Liver (tissue), 9 donors: ENCODE measurements around the gene TTLL3. TPM values are rescaled to one million over a fixed set of nuclear protein-coding genes. Genes with fewer than 3 reads are reported as not detected.

Experiments used
- DNase-seq: peaks from one replicate; pipeline ENCODE4 v3.0.0-alpha.2; 2017; ENCODE audit warnings: low spot score
- H3K27ac ChIP-seq, 2 donors: one replicate each; pipeline ENCODE4 v1.7.0; 2013; ENCODE audit warnings: inconsistent platforms in 2 of 2, low read length in 2 of 2, control low read depth in 1 of 2, low read depth in 1 of 2, mild to moderate bottlenecking in 1 of 2
- H3K27me3 ChIP-seq, 4 donors: one replicate each; pipeline versions ENCODE4 v1.6.1 to v1.7.0; 2013; ENCODE audit warnings: low read length in 3 of 4, inconsistent platforms in 1 of 4, mild to moderate bottlenecking in 1 of 4, moderate library complexity in 1 of 4; ENCODE audit not compliant: control insufficient read depth in 4 of 4, insufficient read depth in 4 of 4
- H3K36me3 ChIP-seq, 4 donors: one replicate each; pipeline versions ENCODE4 v1.6.1 to v1.7.0; 2013; ENCODE audit warnings: low read length in 3 of 4, mild to moderate bottlenecking in 3 of 4, low read depth in 1 of 4, moderate library complexity in 1 of 4; ENCODE audit not compliant: control insufficient read depth in 4 of 4, insufficient read depth in 3 of 4
- H3K4me1 ChIP-seq, 4 donors: one replicate each; pipeline versions ENCODE4 v1.6.1 to v1.7.0; 2013; ENCODE audit warnings: low read length in 3 of 4, mild to moderate bottlenecking in 3 of 4, moderate library complexity in 1 of 4; ENCODE audit not compliant: control insufficient read depth in 4 of 4, insufficient read depth in 4 of 4
- H3K4me3 ChIP-seq, 3 donors: one replicate each; pipeline versions ENCODE4 v1.6.1 to v1.7.0; 2013; ENCODE audit warnings: low read length in 3 of 3, control low read depth in 1 of 3, low read depth in 1 of 3, mild to moderate bottlenecking in 1 of 3
- H3K9ac ChIP-seq, 2 donors: one replicate each; pipeline ENCODE4 v1.7.0; 2013; ENCODE audit warnings: low read length in 2 of 2, mild to moderate bottlenecking in 2 of 2, moderate library complexity in 2 of 2, control low read depth in 1 of 2, low read depth in 1 of 2
- H3K9me3 ChIP-seq, 4 donors: one replicate each; pipeline versions ENCODE4 v1.6.1 to v1.7.0; 2013; ENCODE audit warnings: low read length in 3 of 4; ENCODE audit not compliant: control insufficient read depth in 4 of 4
- ATF3 ChIP-seq: IDR thresholded peaks from 2 replicates; pipeline ENCODE4 v1.6.1; 2016; ENCODE audit warnings: antibody characterized with exemption
- CTCF ChIP-seq: fragments of 150-350 bp; IDR thresholded peaks from 2 replicates; pipeline ENCODE4 v1.5.1; 2017; ENCODE audit warnings: improper control_type of control experiment, low read depth, low read length; ENCODE audit not compliant: missing input control
- EGR1 ChIP-seq, 2 donors: IDR thresholded peaks; 2 replicates each; pipeline ENCODE4 v1.6.1; 2016 to 2018; ENCODE audit warnings: antibody characterized with exemption in 2 of 2, low read depth in 2 of 2
- FOXA1 ChIP-seq: IDR thresholded peaks from 2 replicates; pipeline ENCODE4 v1.6.1; 2016; ENCODE audit warnings: antibody characterized with exemption
- FOXA2 ChIP-seq: IDR thresholded peaks from 2 replicates; pipeline ENCODE4 v1.6.1; 2016; ENCODE audit warnings: antibody characterized with exemption
- GABPA ChIP-seq, 2 donors: IDR thresholded peaks in 1 of 2; conservative IDR thresholded peaks in 1 of 2; 2 replicates each; pipeline ENCODE4 v1.6.1; 2016; ENCODE audit warnings: antibody characterized with exemption in 2 of 2, mild to moderate bottlenecking in 1 of 2, moderate library complexity in 1 of 2
- HNF4A ChIP-seq, 2 donors: conservative IDR thresholded peaks; 2 replicates each; pipeline ENCODE4 v1.6.1; 2016; ENCODE audit warnings: antibody characterized with exemption in 2 of 2, mild to moderate bottlenecking in 2 of 2
- HNF4G ChIP-seq: IDR thresholded peaks from 2 replicates; pipeline ENCODE4 v1.6.1; 2016; ENCODE audit warnings: antibody characterized with exemption
- JUND ChIP-seq, 2 donors: IDR thresholded peaks; 2 replicates each; pipeline ENCODE4 v1.6.1; 2016; ENCODE audit warnings: antibody characterized with exemption in 2 of 2
- MAX ChIP-seq: IDR thresholded peaks from 2 replicates; pipeline ENCODE4 v1.6.1; 2016; ENCODE audit warnings: antibody characterized with exemption
- NR2F2 ChIP-seq: IDR thresholded peaks from 2 replicates; pipeline ENCODE4 v1.6.1; 2016; ENCODE audit warnings: antibody characterized with exemption
- RAD21 ChIP-seq, 2 donors: IDR thresholded peaks; 2 replicates each; pipeline ENCODE4 v1.6.1; 2016; ENCODE audit warnings: antibody characterized with exemption in 2 of 2, mild to moderate bottlenecking in 2 of 2
- REST ChIP-seq: IDR thresholded peaks from 2 replicates; pipeline ENCODE4 v1.6.1; 2016; ENCODE audit warnings: antibody characterized with exemption, mild to moderate bottlenecking
- RXRA ChIP-seq, 2 donors: IDR thresholded peaks; 2 replicates each; pipeline ENCODE4 v1.6.1; 2017 to 2018; ENCODE audit warnings: antibody characterized with exemption in 2 of 2, mild to moderate bottlenecking in 1 of 2
- SP1 ChIP-seq: IDR thresholded peaks from 2 replicates; pipeline ENCODE4 v1.6.1; 2018; ENCODE audit warnings: antibody characterized with exemption, mild to moderate bottlenecking
- TAF1 ChIP-seq: conservative IDR thresholded peaks from 2 replicates; pipeline ENCODE4 v1.6.1; 2016; ENCODE audit warnings: antibody characterized with exemption, mild to moderate bottlenecking
- YY1 ChIP-seq: IDR thresholded peaks from 2 replicates; pipeline ENCODE4 v1.6.1; 2016; ENCODE audit warnings: antibody characterized with exemption, mild to moderate bottlenecking
- ZBTB33 ChIP-seq: IDR thresholded peaks from 2 replicates; pipeline ENCODE4 v1.6.1; 2016; ENCODE audit warnings: antibody characterized with exemption
- WGBS: extraction: QIAGEN DNeasy Blood & Tissue Kit; methylation state at CpG from one replicate; pipeline ENCODE4 v1.1.7; 2013; 5-methylcytosine and 5-hydroxymethylcytosine counted together
- polyA plus RNA-seq, 2 donors: library from polyadenylated mRNA; stranded (reverse) in 1 of 2; unstranded in 1 of 2; fragments of 200-250 nt in 1 of 2; fragments of >200 nt in 1 of 2; fragmentation: Nextera tagmentation in 1 of 2; extraction: Ambion mirVana in 1 of 2; gene quantifications; one replicate each; pipeline versions ENCODE4 v1.2.1 to v1.2.3, GENCODE V29; 2013 to 2015
- total RNA-seq, 2 donors: library from RNA; depleted of rRNA; stranded (reverse); fragments of >200 nt; gene quantifications; one replicate each; pipeline ENCODE4 v1.2.3, GENCODE V29; 2014
- donor health status: healthy.
- donor health status: healthy.
- donor health status: healthy.
- donor health status: healthy.
- donor health status: healthy.

Gene TTLL3
- total and polyA plus RNA-seq, 4 donors = 2.8 to 19.6 (median 6.5) TPM

GRCh38 chr3:9869955-9870354 lies 59.9 kb downstream of the TTLL3 start:
- Histone ChIP-seq H3K9ac (no peak overlapping the region), H3K27me3 (no peaks in the 10 kb centered on the region), H3K27ac (no peak overlapping the region), H3K4me3 (no peak overlapping the region), H3K4me1 (no peaks in the 10 kb centered on the region), H3K36me3 (no peaks in the 10 kb centered on the region), H3K9me3 (no peaks in the 10 kb centered on the region)
- no peak for DNase-seq
- WGBS = 90% methylated on average over 5 of the region's 5 CpGs
- TF ChIP-seq SP1 = no peak
- no peak for TF ChIP-seq YY1
- TF ChIP-seq HNF4A (conservative IDR thresholded peaks at IDR 0.05) = no peak
- TF ChIP-seq HNF4G = no peak
- TF ChIP-seq NR2F2 = no peak
- no peak for TF ChIP-seq FOXA2
- TF ChIP-seq FOXA1 = no peak
- no peak for TF ChIP-seq GABPA (IDR thresholded peaks at IDR 0.05 in 1 of 2, conservative IDR thresholded peaks at IDR 0.05 in 1 of 2)
- no peak for TF ChIP-seq EGR1 (IDR thresholded peaks at IDR 0.05; ENCODE audit: low read depth in 2 of 2)
- no peak for TF ChIP-seq RAD21 (IDR thresholded peaks at IDR 0.05)
- TF ChIP-seq TAF1 = no peak
- no peak for TF ChIP-seq ZBTB33
- no peak for TF ChIP-seq JUND (IDR thresholded peaks at IDR 0.05)
- no peak for TF ChIP-seq ATF3
- no peak for TF ChIP-seq CTCF
- no peak for TF ChIP-seq RXRA (IDR thresholded peaks at IDR 0.05)
- TF ChIP-seq REST = no peak
- no peak for TF ChIP-seq MAX

GRCh38 chr3:9870978-9871377 lies 60.9 kb downstream of the TTLL3 start:
- WGBS = 92% methylated on average over 1 of the region's 1 CpG
- H3K36me3 ChIP-seq = no peaks in the 10 kb centered on the region
- H3K9ac ChIP-seq = no peak overlapping the region
- H3K9me3 ChIP-seq = no peaks in the 10 kb centered on the region
- DNase-seq = no peak
- no peaks in the 10 kb centered on the region for H3K27me3 ChIP-seq
- no peak for TF ChIP-seq ZBTB33
- no peak for TF ChIP-seq RXRA (IDR thresholded peaks at IDR 0.05)
- no peak for TF ChIP-seq SP1
- no peak for TF ChIP-seq NR2F2
- TF ChIP-seq JUND (IDR thresholded peaks at IDR 0.05) = no peak
- TF ChIP-seq ATF3 = no peak
- TF ChIP-seq CTCF = no peak
- H3K4me3 ChIP-seq = no peak overlapping the region
- no peak overlapping the region for H3K27ac ChIP-seq
- no peaks in the 10 kb centered on the region for H3K4me1 ChIP-seq
